GM19463 (cell line): ENCODE measurements around the gene PARD3B.

Experiments
- ATAC-seq: cut with Tn5 transposase; IDR thresholded peaks from one replicate; pipeline ENCODE4 v1.9.1; 2021; ENCODE audit warnings: mild to moderate bottlenecking, moderate library complexity; ENCODE audit not compliant: unreplicated experiment

The PARD3B gene

DNA sequence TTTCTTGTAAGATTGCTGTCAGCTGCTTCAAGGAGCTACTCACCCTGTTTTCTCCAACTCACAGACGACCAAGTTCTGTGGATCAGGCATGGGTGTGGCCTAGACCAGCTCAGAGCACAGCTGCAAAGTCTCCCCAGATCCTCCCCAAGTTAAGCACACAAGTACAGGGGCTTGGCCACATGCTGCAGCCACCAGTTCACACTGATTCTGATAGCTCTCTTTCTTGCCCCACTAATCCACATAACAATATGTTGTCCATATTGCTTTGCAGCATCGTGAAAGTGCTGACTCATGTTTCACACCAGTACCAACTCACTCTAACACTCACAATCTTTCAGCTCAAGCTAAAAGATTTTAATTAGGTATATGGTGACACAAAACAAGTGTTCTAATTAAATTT lies 437.0 kb downstream of the PARD3B start:
- no peak for ATAC-seq

DNA sequence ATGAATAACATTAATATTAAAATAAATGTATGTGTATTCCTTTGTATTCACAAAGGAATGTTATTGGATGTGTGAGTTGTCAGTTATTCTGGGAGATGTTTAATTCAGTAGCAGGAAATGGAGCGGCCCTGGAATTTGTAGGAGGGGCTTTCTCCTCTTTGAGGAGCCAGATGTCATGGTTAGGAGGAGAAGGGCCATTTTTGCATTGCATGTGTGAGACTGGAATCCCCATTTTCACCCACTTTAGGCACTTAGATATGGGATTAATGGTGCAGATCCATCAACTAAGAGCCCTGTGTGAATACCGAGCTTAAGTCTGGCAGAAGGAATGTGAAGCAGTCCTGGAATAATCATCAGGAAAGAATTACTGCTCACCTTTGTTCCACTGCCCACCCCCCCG lies 439.2 kb downstream of the PARD3B start:
- ATAC-seq: no peak

DNA sequence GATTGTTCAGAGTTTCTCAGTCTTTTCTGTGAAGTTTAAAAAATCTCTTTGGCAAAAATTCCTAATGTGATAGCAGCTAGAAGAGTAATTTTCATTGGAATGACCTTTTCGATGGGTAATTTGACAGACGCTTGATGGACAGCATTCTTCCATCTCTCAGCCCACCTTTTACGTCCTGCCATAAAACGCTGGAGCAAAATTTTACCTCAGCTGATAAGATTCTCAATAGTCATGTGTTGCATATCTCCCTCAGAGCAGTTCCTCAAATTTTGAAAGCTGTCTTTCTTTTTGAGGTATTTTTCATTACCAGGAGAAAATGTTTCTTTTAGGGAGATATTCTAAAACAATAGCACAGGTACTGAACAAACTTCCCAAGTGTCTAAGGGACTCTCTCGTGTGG lies 441.4 kb downstream of the PARD3B start:
- ATAC-seq: no peak

DNA sequence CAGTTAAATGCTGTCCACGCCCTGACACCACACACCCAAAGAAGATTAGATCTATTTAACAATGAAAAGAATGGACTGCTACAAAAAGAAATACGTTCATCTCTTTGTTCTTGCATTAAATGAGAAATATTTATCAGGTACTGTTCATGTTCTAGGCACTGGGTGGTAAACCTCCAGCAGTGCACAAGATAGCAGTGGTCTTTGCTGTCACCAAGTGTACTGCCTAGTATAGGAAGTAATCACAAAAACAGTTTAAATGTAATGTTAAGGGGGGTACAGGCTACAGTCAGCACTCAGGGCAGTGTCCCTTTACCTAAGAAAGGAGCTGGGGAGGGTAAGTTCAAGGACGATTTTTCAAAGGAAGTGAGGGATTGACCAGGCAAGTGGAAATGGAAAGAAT lies 443.6 kb downstream of the PARD3B start:
- no peak for ATAC-seq

DNA sequence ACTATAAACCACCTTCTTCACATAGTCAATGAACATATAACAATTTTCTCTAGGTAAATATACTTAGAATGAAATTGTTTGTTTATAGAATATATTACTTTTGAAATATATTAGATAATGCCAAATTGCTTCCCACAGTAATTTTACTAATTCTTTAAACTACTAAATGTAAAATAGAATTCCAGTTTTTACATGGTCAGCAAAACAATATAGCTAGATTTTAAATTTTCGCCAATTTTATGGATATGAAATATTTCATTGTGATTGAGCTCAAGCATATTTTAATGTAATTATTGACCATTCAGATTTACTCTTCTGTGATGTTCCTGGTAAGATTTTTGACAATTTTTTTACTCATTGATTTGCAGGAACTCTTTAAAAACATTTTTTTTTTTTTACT lies 444.6 kb downstream of the PARD3B start:
- no peak for ATAC-seq

DNA sequence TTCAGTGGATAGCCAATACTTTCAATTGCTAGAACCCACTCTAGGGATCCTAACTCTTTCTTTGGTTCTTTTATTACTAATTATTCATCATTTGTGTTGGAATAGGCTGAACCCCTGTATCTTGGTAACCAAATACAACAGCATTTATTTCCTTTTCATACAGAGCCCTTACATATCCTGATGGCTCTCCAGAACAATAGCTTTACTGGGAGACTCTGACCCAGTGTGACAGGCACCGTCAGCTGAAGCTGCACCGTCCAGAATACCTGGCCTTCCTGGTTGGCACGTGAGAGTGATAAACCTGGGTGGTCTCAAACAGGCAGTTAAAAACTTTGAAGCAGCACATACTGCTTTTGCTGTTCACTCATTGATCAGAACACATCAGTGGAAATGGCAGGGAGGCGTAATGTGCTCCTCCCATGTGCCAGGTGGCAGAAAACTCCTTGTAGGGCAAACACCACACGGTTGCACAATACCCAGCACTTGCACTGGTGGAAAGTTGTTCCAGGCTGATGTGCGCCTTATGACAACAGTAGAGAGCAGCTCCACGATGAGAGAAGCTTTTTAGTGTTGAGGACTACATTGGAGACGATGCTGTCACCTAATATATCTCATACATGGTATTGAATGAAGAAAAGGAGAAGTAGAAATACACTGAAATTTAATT lies 456.2 kb downstream of the PARD3B start:
- ATAC-seq: no peak

DNA sequence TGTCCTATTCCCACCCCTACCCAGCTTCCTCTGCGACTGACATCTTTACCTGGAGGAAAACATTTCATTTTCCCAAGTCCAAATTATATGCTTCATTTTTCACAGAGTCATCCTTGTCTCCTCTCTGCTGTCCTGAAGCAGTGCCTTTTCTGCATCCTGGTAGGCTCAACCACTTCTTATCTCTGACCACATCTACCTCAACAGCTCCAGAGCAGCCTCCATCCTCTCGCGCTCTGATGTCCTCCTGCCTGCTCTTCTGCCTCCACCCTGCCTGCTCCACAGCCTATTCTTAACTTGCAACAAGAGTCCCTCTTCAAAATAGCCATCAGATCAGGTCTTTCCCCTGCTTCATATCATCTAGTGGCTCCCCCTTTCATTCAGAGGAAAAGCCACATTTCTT lies 457.1 kb downstream of the PARD3B start:
- no peak for ATAC-seq

DNA sequence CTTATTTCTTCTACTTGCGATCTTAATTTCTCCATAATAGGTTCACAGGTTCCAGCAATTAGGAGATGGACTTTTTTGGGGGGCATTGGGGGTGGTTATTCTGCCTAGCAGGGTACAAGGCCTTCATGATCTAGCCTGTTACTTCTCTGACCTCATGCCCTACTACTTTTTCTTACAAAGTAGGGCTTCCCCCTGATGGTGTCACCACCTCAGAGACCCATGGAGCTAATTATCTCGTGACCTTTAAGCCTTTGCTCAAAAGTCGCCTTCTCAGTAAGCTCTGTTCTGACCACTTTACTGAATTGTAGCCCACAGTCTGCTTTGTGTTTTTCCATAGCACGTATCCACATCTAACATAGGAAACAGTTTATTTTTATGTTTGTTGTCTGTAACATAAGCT lies 458.0 kb downstream of the PARD3B start:
- no peak for ATAC-seq

DNA sequence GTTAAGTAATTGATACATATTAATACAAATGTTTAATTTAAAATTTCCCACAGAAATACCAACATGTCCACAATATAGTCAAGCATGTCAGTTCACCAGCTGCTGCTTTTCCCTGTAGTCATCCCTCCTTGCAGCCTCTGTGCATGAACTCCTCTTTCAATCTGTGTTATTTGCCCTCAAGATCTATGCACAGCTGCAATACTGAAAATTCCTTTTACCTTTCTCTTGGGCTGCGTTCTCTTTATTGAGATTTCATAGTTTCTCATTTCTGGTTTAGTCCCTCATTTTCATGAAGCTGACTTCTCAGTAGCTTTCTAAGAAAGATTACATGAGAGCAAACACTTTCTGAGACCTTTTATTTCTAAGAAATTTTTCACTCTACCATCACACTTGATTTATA lies 464.9 kb downstream of the PARD3B start:
- ATAC-seq: no peak

DNA sequence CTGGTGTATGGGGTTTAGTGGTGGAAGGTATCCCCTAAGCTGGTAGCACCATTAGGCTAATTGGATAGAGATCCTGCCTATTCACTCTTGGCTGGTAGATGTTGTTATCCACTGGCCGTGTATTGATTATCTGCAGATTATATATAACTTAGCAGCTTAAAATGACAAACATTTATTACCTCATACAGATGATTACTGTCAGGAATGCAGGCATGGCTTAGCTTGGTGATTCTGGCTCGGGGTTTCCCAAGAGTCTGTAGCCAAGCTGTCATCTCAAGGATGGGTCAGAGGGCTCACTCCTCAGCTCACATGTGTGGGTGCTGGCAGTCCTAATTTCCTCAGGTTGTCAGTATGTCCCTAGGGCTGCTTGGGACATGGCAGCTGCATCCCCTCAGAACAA lies 465.8 kb downstream of the PARD3B start:
- no peak for ATAC-seq

DNA sequence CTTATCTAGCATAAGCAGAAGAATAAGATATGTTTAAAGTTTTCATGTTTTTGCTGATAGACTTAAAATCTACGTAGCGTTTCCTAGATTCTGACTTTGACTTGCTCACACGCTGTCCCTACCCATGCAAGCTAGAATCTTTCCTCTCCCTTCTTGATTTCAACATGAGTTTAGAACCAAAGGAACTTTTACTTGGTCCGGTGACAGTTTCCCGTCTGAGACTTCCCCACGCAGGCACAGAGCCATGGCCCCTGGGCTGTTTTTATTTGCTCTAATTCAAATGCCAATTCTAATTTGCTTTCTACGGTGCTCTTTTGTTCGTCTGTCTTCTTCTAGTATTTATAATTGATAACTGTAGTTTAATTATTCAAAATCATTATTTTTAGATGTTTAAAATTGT lies 467.7 kb downstream of the PARD3B start:
- no peak for ATAC-seq

DNA sequence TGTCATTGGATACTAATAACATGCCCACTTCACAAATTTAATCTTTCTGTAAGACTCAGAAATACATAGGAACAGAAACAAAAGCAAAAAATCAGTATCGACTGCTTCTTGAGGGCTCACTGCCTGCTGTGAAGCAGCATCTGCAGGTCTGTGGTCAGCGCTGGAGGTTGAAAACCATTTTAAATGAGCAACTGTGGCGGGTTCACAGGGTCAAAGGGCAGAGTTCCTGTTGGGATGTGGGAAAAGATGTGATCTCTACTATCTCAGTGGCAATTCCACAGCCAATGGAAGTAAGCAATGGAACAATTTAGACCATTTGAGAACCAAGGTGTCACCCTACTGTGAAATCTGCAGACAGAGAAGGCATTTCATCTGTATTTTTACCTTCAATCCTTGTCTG lies 468.3 kb downstream of the PARD3B start:
- no peak for ATAC-seq

DNA sequence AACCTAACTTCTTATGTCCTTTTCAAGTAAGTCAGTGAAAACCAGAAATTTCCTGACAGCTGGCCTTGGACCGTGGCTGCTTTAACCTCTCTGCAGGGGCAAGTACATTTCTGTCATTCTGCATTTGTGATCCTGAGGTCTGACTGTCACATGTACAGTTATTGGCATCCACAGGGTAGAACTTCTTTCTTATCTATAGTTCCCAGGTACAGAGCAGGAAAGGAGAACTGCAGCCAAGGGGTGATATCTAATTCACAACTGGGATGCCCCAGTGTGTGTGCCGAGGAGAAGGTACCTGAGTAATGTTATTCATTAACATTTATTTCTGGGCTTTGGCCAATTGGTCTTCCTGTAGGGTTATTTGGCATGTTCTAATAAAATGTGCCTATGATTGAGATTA lies 468.9 kb downstream of the PARD3B start:
- no peak for ATAC-seq

DNA sequence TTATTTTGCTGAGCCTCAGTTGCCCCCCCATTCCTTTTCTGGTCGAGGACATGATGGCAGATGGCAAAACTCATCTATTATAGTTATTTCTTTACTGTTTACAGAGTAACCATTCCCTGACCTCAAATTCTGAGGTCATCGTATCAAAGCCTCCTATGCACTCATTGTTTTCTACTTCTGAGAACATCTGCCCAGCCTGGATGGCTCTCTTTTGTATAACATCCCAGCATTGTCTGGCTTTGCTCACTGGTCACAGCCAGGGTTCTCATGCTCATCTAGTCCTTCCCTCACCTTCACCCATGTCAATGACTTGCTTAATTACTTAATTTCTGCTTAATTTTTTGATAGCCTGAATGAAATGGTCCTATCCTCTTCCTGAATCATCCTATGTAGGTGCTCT lies 472.1 kb downstream of the PARD3B start:
- no peak for ATAC-seq

DNA sequence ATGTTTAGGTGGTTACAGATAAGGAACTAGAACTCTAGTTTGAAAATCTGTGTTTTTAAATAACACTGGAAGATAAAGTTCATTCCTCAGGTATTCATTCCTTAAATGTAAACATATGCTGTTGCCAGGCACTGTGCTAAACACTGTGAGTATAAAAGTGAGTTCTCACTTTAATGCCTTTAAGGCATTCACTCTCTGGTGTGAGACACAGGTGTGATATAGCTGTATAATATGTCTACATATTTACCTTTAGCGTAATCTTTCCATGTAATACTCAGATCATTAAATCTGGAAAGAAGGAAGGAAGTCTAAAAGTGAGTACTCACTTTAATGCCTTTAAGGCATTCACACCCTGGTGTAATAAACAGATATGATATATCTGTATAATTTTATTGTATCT lies 472.6 kb downstream of the PARD3B start:
- ATAC-seq: no peak

DNA sequence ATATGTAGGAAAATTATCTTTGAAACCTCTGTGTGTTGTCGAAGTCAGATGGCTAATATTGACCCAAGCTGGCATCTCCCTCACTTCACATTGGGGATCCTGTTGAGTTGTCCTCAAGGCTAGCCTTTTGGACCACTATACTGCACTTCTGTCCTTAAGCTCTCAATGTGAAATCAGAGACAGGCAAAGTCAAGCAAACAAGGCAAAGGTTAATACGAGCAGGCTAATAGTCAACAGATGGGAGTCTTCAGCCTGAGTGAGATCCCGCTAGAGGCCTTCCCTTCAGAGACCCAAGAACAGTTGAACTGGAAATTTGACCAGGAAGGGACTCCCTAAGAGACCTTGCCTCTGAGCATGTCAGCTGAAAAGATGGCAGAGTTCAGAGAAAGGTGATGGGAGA lies 475.4 kb downstream of the PARD3B start:
- ATAC-seq: no peak

DNA sequence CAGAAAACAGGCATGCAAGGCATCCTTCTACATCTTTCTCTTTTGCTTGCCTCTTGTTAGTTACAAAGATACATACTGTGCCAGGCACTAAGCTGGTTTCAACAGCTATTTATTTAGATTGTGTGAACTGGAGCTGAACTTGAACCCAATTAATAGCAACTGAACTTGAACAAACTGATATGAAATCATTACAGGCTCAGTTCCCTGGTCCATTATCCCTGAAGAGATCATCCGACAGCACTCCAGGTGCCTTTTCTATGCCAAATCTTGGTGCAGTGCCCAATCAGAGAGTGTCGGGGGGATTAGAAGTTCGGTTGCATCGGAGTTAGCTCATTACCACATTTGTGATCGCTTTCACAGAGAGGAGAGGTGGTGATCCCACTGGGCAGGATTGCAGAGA lies 477.6 kb downstream of the PARD3B start:
- ATAC-seq: no peak

DNA sequence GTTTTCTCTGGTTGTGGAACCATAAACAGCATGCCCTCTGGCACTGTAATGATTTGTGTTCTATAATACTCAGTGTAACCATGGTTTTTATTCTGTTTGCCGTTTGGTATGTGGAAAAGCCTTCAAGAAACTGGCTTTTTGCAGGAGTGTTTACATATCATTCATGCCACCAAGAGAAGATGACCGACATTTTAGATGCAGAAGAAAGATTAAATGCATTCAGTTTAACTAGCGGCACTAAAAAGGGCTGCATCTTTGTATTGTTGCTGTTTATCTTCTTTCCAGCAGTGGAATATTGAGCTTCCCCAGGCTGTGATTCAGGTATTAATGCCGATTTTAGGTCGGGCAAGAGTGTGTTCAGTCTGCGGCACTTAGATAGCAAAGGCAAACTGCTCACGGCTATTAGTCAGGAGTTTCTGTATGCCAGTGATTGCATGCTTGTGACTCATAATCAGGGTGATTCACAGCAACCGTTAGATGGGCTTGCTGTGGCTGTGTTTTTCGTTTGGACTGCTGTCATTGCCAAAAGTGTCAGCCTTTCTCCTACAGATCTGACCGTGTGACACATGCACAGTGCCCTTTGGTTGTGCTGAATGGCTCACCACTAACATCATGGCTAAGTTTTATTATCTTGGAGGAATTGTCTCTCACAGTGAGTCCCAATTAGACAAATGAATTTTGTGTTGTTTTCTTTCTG lies 479.7 kb downstream of the PARD3B start:
- ATAC-seq: no peak

DNA sequence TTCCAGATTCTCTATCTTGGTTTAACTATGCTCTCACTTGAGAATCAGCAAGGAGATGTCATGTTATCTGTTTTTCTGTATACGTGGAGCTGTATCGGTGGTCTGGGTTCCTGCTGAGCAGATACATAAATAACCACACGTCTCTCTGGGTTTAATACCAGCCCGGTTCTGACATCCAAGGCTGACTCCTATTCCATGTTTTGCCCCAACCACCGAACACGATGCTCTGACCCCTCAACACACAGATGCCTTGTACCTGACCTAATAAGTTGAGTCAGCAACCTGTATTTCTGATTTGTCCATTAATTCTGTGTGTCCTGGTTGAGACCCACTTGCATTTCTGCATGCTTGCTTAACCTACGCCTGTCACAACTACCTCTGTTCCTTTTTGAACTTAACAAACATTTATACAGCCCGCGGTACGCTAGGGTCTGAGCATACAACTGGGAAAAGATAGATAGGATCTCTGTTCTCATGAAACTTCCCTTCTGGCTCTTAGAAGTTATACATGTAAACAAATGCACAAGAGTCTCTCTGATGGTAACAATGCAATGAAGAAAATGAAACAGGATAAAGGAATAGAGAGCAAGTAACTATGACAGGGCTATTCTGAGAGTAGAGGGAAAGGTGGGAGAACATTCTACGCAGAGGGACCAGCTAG lies 480.4 kb downstream of the PARD3B start:
- no peak for ATAC-seq

DNA sequence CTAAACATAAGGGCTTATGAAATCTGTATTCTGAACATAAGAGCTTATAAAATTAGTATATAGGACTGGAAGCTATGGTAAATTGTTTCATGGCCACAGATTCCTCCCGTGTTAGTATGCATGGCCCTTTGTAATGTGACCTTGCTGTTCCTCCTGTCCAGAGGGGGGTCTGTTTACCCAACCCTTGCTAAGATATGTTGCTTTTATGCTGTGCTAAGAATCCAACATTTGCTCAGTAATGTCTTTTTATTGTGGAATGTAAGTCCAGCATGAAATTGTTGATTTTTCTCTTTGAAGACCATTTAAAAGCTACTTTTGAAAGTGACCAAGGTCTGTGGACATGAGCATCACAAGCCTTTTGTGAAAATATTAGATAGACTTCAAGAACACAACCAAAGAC lies 485.4 kb downstream of the PARD3B start:
- ATAC-seq: no peak

DNA sequence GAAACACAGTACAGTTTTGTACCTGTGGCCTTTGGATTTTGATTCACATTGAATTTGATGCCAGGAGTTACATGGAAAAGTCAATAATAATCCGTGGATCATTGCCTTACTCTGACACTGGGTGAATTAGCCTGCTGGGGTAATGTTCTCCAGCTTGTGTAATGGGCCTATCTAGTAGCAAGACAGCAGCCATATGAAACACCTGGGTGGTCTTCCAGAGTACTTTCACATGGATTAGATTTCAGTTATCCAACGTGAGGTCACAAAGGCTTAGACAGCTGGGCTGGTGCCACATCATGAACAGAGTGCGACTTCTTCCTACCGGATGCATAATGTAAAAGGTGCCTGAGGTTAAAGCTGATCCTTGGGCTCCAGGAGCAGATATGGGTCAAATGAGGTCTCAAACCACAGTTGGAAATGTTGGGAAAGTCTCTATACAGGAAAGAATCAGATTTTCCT lies 486.8 kb downstream of the PARD3B start:
- no peak for ATAC-seq

DNA sequence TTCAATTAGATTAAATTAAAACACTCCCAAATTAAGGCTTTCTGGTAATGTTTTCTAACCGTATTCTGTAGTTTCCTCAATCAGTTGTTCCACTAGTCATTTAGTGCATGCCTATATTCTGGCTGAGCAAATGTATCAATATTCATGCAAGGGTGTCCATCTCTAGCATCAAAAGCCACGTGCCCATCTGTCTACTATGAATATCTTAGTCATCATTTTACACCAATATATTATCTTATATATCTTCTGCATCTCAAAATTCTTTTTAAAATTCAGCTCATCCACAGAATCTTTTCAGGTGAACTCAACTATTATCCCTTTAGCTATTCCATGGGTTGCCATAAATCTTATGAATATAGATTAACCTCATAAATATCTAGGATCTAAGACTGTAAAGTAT lies 488.2 kb downstream of the PARD3B start:
- ATAC-seq: no peak
